Gastrocnemius medialis (tissue), 4 donors: ENCODE data around the gene B3GLCT.

Experiments
- CTCF ChIP-seq, 5 experiments: fragments of 450-650 bp in 3 of 5; fragments of 200-600 bp in 2 of 5; sonication (generic) in 2 of 5; IDR thresholded peaks in 4 of 5; conservative IDR thresholded peaks in 1 of 5; 1 replicate in 4 of 5; 2 replicates in 1 of 5; pipeline ENCODE4 v1.5.1; 2016 to 2019; ENCODE audit warnings: antibody characterized with exemption in 5 of 5, mild to moderate bottlenecking in 3 of 5, moderate library complexity in 3 of 5
- POLR2A ChIP-seq, 2 donors: fragments of 450-650 bp; IDR thresholded peaks; one replicate each; pipeline ENCODE4 v1.6.1; 2017; ENCODE audit warnings: antibody characterized with exemption in 2 of 2, mild to moderate bottlenecking in 2 of 2, moderate library complexity in 2 of 2

GRCh38 chr13:31367410-31367809 lies 167.6 kb downstream of the B3GLCT start:
- TF ChIP-seq CTCF (IDR thresholded peaks at IDR 0.05 in 4 of 5, conservative IDR thresholded peaks at IDR 0.05 in 1 of 5) = no peak
- no peak for TF ChIP-seq POLR2A (IDR thresholded peaks at IDR 0.05)
